SK-N-SH (cell line): Measurements from ENCODE around the gene MGRN1. TPM values are rescaled to one million over a fixed set of nuclear protein-coding genes. Genes with fewer than 3 reads are reported as not detected.
A peak's percentile ranks its signal among the peaks of the same experiment; 100 is the strongest.

Experiments used
- CTCF ChIA-PET: fragments of 300-600, 350-600 bp; formaldehyde crosslinking; extraction: SDS; loops from one replicate; lab custom pipeline; 2021; lab: Yijun Ruan, JAX
- POLR2A ChIA-PET: fragments of 350-600 bp; sonication (Branson Sonifier 250); formaldehyde crosslinking; extraction: SDS; loops from one replicate; lab custom pipeline; 2020; ENCODE audit warnings: antibody characterized with exemption, inconsistent platforms; lab: Yijun Ruan, JAX
- DNase-seq: peaks from one replicate; pipeline ENCODE4 v3.0.0; 2012
- H2AFZ ChIP-seq: fragments of 200-600 bp; sonication (generic); 2 replicates; pipeline ENCODE4 v1.8.1; 2016; ENCODE audit warnings: antibody characterized with exemption, mild to moderate bottlenecking, low read depth
- H3F3A ChIP-seq: fragments of 200-600 bp; sonication (generic); replicated peaks from 2 replicates; pipeline ENCODE3; 2016; ENCODE audit warnings: antibody characterized with exemption, mild to moderate bottlenecking; ENCODE audit not compliant: insufficient read depth
- H3K27ac ChIP-seq, 2 experiments: fragments of 200-500 bp in 1 of 2; fragments of 200-600 bp in 1 of 2; sonication (Bioruptor generic) in 1 of 2; sonication (generic), shearing (Covaris generic) in 1 of 2; 2 replicates each; pipeline versions ENCODE4 v1.5.1 to v1.6.1; 2014 to 2016; ENCODE audit warnings: low read depth in 2 of 2, inconsistent platforms in 1 of 2, low read length in 1 of 2, mild to moderate bottlenecking in 1 of 2, mixed read lengths in 1 of 2
- H3K27me3 ChIP-seq: fragments of 200-600 bp; sonication (generic), shearing (Covaris generic); 2 replicates; pipeline ENCODE4 v1.6.1; 2016; ENCODE audit warnings: mixed run types; ENCODE audit not compliant: insufficient read depth
- H3K36me3 ChIP-seq, 2 experiments: fragments of 200-500 bp in 1 of 2; fragments of 200-600 bp in 1 of 2; sonication (Bioruptor generic) in 1 of 2; sonication (generic) in 1 of 2; replicated peaks in 1 of 2; 2 replicates each; pipeline versions ENCODE3 to v1.5.1; 2014 to 2016; ENCODE audit warnings: low read length in 1 of 2, mild to moderate bottlenecking in 1 of 2; ENCODE audit not compliant: insufficient read depth in 2 of 2, control insufficient read depth in 1 of 2
- H3K4me1 ChIP-seq, 2 experiments: fragments of 200-500 bp in 1 of 2; fragments of 200-600 bp in 1 of 2; sonication (Bioruptor generic) in 1 of 2; sonication (generic), shearing (Covaris generic) in 1 of 2; 2 replicates each; pipeline versions ENCODE4 v1.5.1 to v1.6.1; 2014 to 2016; ENCODE audit warnings: low read depth in 1 of 2, low read length in 1 of 2, mixed run types in 1 of 2; ENCODE audit not compliant: insufficient read depth in 2 of 2, control insufficient read depth in 1 of 2
- H3K4me2 ChIP-seq: fragments of 200-600 bp; sonication (generic), shearing (Covaris generic); 2 replicates; pipeline ENCODE4 v1.6.1; 2017; ENCODE audit warnings: mixed run types
- H3K4me3 ChIP-seq, 2 experiments: fragments of 200-500 bp in 1 of 2; fragments of 200-600 bp in 1 of 2; sonication (Bioruptor generic) in 1 of 2; sonication (generic), shearing (Covaris generic) in 1 of 2; 2 replicates each; pipeline versions ENCODE4 v1.5.1 to v1.8.1; 2014 to 2016; ENCODE audit warnings: low read depth in 2 of 2, inconsistent platforms in 1 of 2, low read length in 1 of 2, mild to moderate bottlenecking in 1 of 2, mixed read lengths in 1 of 2, moderate library complexity in 1 of 2
- H3K79me2 ChIP-seq: fragments of 200-600 bp; sonication (generic); 2 replicates; pipeline ENCODE4 v1.8.1; 2017; ENCODE audit warnings: mild to moderate bottlenecking; ENCODE audit not compliant: insufficient read depth
- H3K9ac ChIP-seq: fragments of 200-600 bp; sonication (generic); 2 replicates; pipeline ENCODE4 v1.6.1; 2017; ENCODE audit warnings: mixed run types
- H3K9me2 ChIP-seq: fragments of 200-600 bp; sonication (generic); 2 replicates; pipeline ENCODE4 v1.6.1; 2017; ENCODE audit warnings: mixed run types
- H3K9me3 ChIP-seq: fragments of 200-600 bp; sonication (generic); 2 replicates; pipeline ENCODE4 v1.6.1; 2017; ENCODE audit warnings: mixed run types, mild to moderate bottlenecking, moderate library complexity
- H4K20me1 ChIP-seq: fragments of 200-600 bp; sonication (generic); 2 replicates; pipeline ENCODE4 v1.6.1; 2017; ENCODE audit warnings: mild to moderate bottlenecking, mixed run types; ENCODE audit not compliant: insufficient read depth
- CHD2 ChIP-seq: fragments of 150-350 bp; IDR thresholded peaks from 2 replicates; pipeline ENCODE4 v1.6.1; 2018; ENCODE audit warnings: low read length; ENCODE audit not compliant: partially characterized antibody
- ELF1 ChIP-seq: IDR thresholded peaks from 2 replicates; pipeline ENCODE4 v1.4.0; 2012
- EP300 ChIP-seq, 2 experiments: IDR thresholded peaks; 2 replicates each; pipeline versions ENCODE4 v1.4.0 to v1.6.1; 2012; ENCODE audit warnings: borderline replicate concordance in 1 of 2, low read depth in 1 of 2, low read length in 1 of 2
- EZH2phosphoT487 ChIP-seq: fragments of 200-600 bp; sonication (generic); IDR thresholded peaks from 2 replicates; pipeline ENCODE4 v1.6.1; 2017; ENCODE audit warnings: low read depth, mixed run types, mild to moderate bottlenecking, antibody characterized with exemption, moderate library complexity, borderline replicate concordance
- FOXJ3 ChIP-seq: sonication (generic); formaldehyde crosslinking; IDR thresholded peaks from 2 replicates; pipeline ENCODE4 v1.5.1; 2020; ENCODE audit warnings: mild to moderate bottlenecking, missing genetic modification reagents
- GATA2 ChIP-seq: sonication (generic); formaldehyde crosslinking; IDR thresholded peaks from 2 replicates; pipeline ENCODE4 v1.5.0; 2020; ENCODE audit warnings: mild to moderate bottlenecking, missing genetic modification reagents
- MXI1 ChIP-seq: IDR thresholded peaks from 2 replicates; pipeline ENCODE4 v1.6.1; 2012; ENCODE audit warnings: mild to moderate bottlenecking, low read depth, low read length, improper control_type of control experiment
- POLR2AphosphoS5 ChIP-seq: IDR thresholded peaks from 2 replicates; pipeline ENCODE4 v1.6.1; 2012; ENCODE audit warnings: low read depth, low read length
- RAD21 ChIP-seq: IDR thresholded peaks from 2 replicates; pipeline ENCODE4 v1.6.1; 2012; ENCODE audit warnings: mild to moderate bottlenecking, low read length
- RFX5 ChIP-seq: IDR thresholded peaks from 2 replicates; pipeline ENCODE4 v1.6.1; 2012; ENCODE audit warnings: mild to moderate bottlenecking, improper control_type of control experiment, low read length
- SIN3A ChIP-seq: IDR thresholded peaks from 2 replicates; pipeline ENCODE4 v1.6.1; 2012; ENCODE audit warnings: low read depth, mild to moderate bottlenecking, low read length, moderate library complexity, borderline replicate concordance
- SMC3 ChIP-seq: IDR thresholded peaks from 2 replicates; pipeline ENCODE4 v1.6.1; 2012; ENCODE audit warnings: low read depth, low read length, improper control_type of control experiment
- TAF1 ChIP-seq: IDR thresholded peaks from 2 replicates; pipeline ENCODE4 v1.6.1; 2012; ENCODE audit warnings: low read depth, mild to moderate bottlenecking, low read length, moderate library complexity, borderline replicate concordance
- TCF12 ChIP-seq: IDR thresholded peaks from 2 replicates; pipeline ENCODE4 v1.4.0; 2012
- TEAD4 ChIP-seq: IDR thresholded peaks from 2 replicates; pipeline ENCODE4 v1.4.0; 2012; ENCODE audit warnings: mild to moderate bottlenecking, borderline replicate concordance; ENCODE audit not compliant: insufficient read depth
- WGBS: methylation state at CpG from one replicate; pipeline ENCODE4 v1.1.6; 2017; ENCODE audit warnings: low lambda C conversion rate; 5-methylcytosine and 5-hydroxymethylcytosine counted together
- polyA plus RNA-seq, 3 experiments: library from polyadenylated mRNA; depleted of rRNA; stranded (reverse); fragments of >200 nt; gene quantifications; 2 replicates each; pipeline ENCODE4 v1.2.3, GENCODE V29; 2012
- TF ChIP-seq, protein P1 (sequence below): IDR thresholded peaks from 2 replicates; pipeline ENCODE4 v1.4.0; 2012; ENCODE audit warnings: low read depth, borderline replicate concordance
- TF ChIP-seq, protein P2 (sequence below): IDR thresholded peaks from 2 replicates; pipeline ENCODE4 v1.4.0; 2012; ENCODE audit warnings: low read depth
- TF ChIP-seq, protein P3 (sequence below): fragments of 150-350 bp; IDR thresholded peaks from 2 replicates; pipeline ENCODE4 v1.6.1; 2016; ENCODE audit warnings: mild to moderate bottlenecking, low read depth, low read length
- TF ChIP-seq, protein P4 (sequence below): IDR thresholded peaks from 2 replicates; pipeline ENCODE4; 2012
- TF ChIP-seq, protein P5 (sequence below): IDR thresholded peaks from 2 replicates; pipeline ENCODE4 v1.6.1; 2012; ENCODE audit warnings: mild to moderate bottlenecking, low read depth, low read length, moderate library complexity

Gene MGRN1
- polyA plus RNA-seq, 1 of the 3 experiments (the other 2 are of a cell fraction): 13.3 TPM

DNA sequence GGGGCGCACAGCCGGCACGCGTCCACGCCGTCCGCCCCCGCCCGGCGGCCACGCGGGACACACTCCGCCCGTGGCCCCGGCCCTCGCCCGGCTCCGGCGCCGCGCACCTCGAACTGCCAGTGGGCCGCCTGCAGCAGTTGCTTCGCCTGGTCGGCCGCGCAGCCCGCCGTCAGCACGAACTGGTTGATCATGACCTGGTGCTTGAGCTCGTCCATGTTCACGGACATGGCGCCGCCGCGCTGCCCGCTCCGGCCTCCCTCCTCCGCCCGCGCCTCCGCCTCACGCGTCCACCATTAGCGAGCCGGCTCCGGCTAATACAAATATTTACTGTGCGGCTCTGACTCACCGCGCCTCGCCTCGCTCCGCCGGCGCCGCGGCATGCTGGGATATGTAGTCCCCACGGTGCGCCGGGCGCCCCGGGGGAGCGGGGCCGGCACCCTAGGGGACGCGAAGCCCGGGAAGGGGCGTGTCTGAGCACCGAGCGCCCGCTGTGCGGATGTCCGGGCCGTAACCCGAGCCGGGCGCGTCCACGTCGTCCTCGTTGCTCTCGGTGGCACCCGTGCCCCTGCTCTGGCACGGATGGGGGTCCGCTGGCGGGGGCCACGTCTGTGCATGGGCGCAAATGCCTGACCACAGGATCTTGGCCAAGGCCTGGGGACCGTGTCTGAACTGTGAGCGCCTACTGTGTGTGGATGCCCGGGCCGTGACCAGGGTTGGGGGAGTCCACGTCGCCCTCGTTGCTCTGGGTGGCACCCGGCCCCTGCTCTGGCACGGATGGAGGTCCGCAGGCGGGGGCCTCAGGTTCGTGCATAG is 9.8 kb upstream of the MGRN1 start, which contains the start of gene UBALD1 (continued):
- TF ChIP-seq SMC3: no peak
- no peak for TF ChIP-seq TEAD4
- TF ChIP-seq TAF1: peak; percentile 81
- TF ChIP-seq TCF12: peak; percentile 12; the same call in 1 of the 2 replicates
- TF ChIP-seq RFX5: no peak
- no peak for TF ChIP-seq EZH2phosphoT487
- TF ChIP-seq, protein P1, sequence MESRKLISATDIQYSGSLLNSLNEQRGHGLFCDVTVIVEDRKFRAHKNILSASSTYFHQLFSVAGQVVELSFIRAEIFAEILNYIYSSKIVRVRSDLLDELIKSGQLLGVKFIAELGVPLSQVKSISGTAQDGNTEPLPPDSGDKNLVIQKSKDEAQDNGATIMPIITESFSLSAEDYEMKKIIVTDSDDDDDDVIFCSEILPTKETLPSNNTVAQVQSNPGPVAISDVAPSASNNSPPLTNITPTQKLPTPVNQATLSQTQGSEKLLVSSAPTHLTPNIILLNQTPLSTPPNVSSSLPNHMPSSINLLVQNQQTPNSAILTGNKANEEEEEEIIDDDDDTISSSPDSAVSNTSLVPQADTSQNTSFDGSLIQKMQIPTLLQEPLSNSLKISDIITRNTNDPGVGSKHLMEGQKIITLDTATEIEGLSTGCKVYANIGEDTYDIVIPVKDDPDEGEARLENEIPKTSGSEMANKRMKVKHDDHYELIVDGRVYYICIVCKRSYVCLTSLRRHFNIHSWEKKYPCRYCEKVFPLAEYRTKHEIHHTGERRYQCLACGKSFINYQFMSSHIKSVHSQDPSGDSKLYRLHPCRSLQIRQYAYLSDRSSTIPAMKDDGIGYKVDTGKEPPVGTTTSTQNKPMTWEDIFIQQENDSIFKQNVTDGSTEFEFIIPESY: peak; percentile 90; the same call in 1 of the 2 replicates
- peak; percentile 58 for TF ChIP-seq POLR2AphosphoS5
- TF ChIP-seq FOXJ3 (CRISPR knock-in tag): no peak
- TF ChIP-seq SIN3A: 0 out of 2 replicates have a peak, but pooled peaks have one; percentile 55
- TF ChIP-seq, all 33 proteins: peak for 13

DNA sequence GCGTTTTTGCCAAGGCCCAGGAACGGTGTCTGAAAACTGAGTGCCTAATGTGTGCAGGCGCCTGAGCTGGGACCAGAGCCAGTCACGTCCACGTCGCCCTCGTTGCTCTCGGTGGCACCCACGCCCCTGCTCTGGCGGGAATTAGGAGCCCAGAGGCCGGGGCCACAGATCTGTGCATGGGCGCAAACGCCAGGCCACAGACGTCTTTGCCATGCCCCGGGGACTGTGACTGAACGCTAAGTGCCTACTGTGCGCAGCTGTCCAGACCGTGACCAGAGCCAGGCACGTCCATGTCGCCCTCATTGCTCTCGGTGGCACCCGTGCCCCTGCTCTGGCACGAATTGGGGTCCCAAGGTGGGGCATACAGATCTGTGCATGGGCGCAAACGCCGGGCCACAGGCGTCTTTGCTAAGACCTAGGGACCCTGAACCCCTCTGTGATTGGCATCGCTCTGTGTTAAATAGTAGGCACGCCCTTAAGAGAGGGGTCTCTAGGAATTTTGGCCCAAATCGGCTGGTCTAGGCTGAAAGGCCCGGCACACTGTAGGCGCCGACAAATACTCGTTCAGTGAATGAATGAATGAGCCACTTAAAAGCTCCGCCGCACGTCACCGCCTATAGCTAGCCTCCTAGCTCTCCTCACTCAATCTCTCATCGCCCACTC is 9.1 kb upstream of the MGRN1 start:
- ChIA-PET CTCF (interaction anchor here (0.5 to 2.1 kb wide), 5 partner anchors 9 to 118 kb away, joined by 3 to 5 read pairs (median 4); partner anchors contain the start of genes ANKS3 and MGRN1), POLR2A (no interaction called here)
- H3K27me3 ChIP-seq: no peaks in the 10 kb centered on the region
- H3K27ac ChIP-seq: peak overlapping the region; percentile 78 to 84
- no peaks in the 10 kb centered on the region for H3K36me3 ChIP-seq
- H3K4me2 ChIP-seq: peak overlapping the region; percentile 88; the same call in 1 of the 2 replicates
- peaks cover 34% of the 10 kb centered on the region for H4K20me1 ChIP-seq
- H2AFZ ChIP-seq: peak overlapping the region; percentile 89
- peak overlapping the region in 1 of 2 experiments; percentile 94; a peak in 3 of 4 replicates for H3K4me3 ChIP-seq
- 92% methylated on average over 17 of the region's 39 CpGs for WGBS
- peaks cover 13% of the 10 kb centered on the region for H3F3A ChIP-seq
- no peak for DNase-seq
- no peaks in the 10 kb centered on the region for H3K9me3 ChIP-seq
- H3K79me2 ChIP-seq: peaks cover 52% of the 10 kb centered on the region
- peak overlapping the region; percentile 80; the same call in 1 of the 2 replicates for H3K9ac ChIP-seq
- peaks cover 13 to 39% of the 10 kb centered on the region in 2 experiments; a peak in 3 of 4 replicates for H3K4me1 ChIP-seq
- no peaks in the 10 kb centered on the region for H3K9me2 ChIP-seq
- no peak for TF ChIP-seq MXI1
- TF ChIP-seq, protein P2, sequence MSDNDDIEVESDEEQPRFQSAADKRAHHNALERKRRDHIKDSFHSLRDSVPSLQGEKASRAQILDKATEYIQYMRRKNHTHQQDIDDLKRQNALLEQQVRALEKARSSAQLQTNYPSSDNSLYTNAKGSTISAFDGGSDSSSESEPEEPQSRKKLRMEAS: no peak
- TF ChIP-seq RAD21: no peak
- no peak for TF ChIP-seq CHD2
- TF ChIP-seq, protein P3, sequence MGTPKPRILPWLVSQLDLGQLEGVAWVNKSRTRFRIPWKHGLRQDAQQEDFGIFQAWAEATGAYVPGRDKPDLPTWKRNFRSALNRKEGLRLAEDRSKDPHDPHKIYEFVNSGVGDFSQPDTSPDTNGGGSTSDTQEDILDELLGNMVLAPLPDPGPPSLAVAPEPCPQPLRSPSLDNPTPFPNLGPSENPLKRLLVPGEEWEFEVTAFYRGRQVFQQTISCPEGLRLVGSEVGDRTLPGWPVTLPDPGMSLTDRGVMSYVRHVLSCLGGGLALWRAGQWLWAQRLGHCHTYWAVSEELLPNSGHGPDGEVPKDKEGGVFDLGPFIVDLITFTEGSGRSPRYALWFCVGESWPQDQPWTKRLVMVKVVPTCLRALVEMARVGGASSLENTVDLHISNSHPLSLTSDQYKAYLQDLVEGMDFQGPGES: no peak
- no peak for TF ChIP-seq POLR2AphosphoS5
- no peak for TF ChIP-seq TAF1
- no peak for TF ChIP-seq ELF1
- TF ChIP-seq, protein P4, sequence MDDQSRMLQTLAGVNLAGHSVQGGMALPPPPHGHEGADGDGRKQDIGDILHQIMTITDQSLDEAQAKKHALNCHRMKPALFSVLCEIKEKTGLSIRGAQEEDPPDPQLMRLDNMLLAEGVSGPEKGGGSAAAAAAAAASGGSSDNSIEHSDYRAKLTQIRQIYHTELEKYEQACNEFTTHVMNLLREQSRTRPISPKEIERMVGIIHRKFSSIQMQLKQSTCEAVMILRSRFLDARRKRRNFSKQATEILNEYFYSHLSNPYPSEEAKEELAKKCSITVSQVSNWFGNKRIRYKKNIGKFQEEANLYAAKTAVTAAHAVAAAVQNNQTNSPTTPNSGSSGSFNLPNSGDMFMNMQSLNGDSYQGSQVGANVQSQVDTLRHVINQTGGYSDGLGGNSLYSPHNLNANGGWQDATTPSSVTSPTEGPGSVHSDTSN: no peak
- TF ChIP-seq TEAD4: no peak
- TF ChIP-seq SIN3A: no peak
- no peak for TF ChIP-seq GATA2
- TF ChIP-seq, protein P5, sequence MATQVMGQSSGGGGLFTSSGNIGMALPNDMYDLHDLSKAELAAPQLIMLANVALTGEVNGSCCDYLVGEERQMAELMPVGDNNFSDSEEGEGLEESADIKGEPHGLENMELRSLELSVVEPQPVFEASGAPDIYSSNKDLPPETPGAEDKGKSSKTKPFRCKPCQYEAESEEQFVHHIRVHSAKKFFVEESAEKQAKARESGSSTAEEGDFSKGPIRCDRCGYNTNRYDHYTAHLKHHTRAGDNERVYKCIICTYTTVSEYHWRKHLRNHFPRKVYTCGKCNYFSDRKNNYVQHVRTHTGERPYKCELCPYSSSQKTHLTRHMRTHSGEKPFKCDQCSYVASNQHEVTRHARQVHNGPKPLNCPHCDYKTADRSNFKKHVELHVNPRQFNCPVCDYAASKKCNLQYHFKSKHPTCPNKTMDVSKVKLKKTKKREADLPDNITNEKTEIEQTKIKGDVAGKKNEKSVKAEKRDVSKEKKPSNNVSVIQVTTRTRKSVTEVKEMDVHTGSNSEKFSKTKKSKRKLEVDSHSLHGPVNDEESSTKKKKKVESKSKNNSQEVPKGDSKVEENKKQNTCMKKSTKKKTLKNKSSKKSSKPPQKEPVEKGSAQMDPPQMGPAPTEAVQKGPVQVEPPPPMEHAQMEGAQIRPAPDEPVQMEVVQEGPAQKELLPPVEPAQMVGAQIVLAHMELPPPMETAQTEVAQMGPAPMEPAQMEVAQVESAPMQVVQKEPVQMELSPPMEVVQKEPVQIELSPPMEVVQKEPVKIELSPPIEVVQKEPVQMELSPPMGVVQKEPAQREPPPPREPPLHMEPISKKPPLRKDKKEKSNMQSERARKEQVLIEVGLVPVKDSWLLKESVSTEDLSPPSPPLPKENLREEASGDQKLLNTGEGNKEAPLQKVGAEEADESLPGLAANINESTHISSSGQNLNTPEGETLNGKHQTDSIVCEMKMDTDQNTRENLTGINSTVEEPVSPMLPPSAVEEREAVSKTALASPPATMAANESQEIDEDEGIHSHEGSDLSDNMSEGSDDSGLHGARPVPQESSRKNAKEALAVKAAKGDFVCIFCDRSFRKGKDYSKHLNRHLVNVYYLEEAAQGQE: no peak
- no peak for TF ChIP-seq EP300 (IDR thresholded peaks at IDR 0.05; ENCODE audit: borderline replicate concordance in 1 of 2, low read depth in 1 of 2, low read length in 1 of 2)
